ENCODE data around the gene C1QB. TPM values are rescaled to one million over a fixed set of nuclear protein-coding genes. Genes with fewer than 3 reads are reported as not detected.

The C1QB gene
- total and polyA plus RNA-seq, 2 of the 4 experiments (the other 2 are of a cell fraction) = not detected

DNA sequence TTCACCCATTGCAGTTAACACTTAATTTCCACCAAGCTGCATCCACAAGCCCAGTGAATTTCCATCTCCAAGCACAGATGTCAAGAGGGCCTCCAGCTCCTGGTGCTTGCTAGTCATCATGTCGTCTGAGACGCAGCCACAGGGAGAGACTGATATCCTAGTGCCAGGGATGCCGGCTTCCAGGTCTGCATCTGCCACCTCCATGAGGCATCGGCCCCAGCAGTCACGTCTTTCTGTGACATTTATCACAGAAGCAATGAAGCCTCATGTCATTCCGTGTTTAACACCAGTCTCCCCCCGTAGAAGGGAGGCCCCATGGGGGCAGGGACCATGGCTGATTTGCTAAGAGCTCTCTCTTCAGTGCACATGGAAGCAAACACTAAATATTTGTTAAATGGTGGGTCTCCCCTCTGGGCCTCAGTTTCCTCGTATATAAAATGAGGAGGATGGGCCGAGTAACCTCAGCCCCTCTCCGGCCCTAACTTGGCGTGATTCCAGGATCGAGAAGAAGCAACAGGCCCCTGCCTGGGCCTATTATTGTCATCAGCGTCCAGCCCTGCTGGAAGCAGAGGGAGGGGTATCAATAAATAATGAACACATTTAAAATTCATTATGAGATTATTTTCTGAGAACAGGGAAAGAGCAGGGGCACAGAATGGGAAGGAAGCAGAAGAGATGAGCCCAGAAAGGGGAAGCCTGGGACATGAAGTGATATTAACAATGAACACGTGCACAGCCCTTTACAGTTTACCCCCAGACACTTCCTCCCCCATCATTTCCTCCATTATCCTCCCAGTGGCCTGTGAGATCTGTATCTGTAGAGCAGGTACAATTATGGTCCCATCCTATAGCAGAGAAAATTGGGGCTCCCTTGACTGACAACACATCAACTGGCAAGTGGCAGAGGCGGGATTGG, 837 bp upstream of the C1QB start:
- 48% methylated on average over 3 of the region's 15 CpGs; no CpG with 5 or more reads in 1 of the 2 experiments for WGBS, 2 experiments (ENCODE audit: extremely low coverage in 2 of 2, insufficient read length in 1 of 2)
- H3K27ac ChIP-seq (ENCODE audit: insufficient read depth, low read length) = no peak overlapping the region
- H4K20me1 ChIP-seq (ENCODE audit: insufficient read depth, low read length) = no peaks in the 10 kb centered on the region
- H3K4me2 ChIP-seq (ENCODE audit: low read depth, low read length) = no peak overlapping the region
- ATAC-seq (ENCODE audit: low read depth) (no peak), DNase-seq (no peak)
- H2AFZ ChIP-seq (replicated peaks; ENCODE audit: low read length, poor library complexity) = no peak overlapping the region
- no peak overlapping the region for H4K8ac ChIP-seq (ENCODE audit: low read depth in 2 of 2, low read length in 2 of 2)
- CTCF ChIA-PET = interaction anchor here (1.1 kb wide), 1 partner anchor 10 kb away, joined by 3 read pairs; no protein-coding TSS in a partner anchor
- POLR2A ChIA-PET (ENCODE audit: unreplicated experiment) = no interaction called here
- no peak overlapping the region for H3K18ac ChIP-seq (ENCODE audit: low read depth, low read length)
- no peak overlapping the region for H2BK120ac ChIP-seq (ENCODE audit: low read depth, low read length)
- no peaks in the 10 kb centered on the region for H3K36me3 ChIP-seq (ENCODE audit: control insufficient read depth, insufficient read depth, low read length)
- no peak overlapping the region for H3K56ac ChIP-seq (ENCODE audit: extremely low read depth, insufficient read depth, low read length)
- peaks cover 76% of the 10 kb centered on the region for H3K27me3 ChIP-seq (ENCODE audit: control insufficient read depth, insufficient read depth, low read length)
- no peaks in the 10 kb centered on the region for H3K79me1 ChIP-seq (ENCODE audit: low read depth in 1 of 2, low read length in 2 of 2)
- intact Hi-C loops (cut with micrococcal nuclease) (no loop called here), dilution Hi-C loops (cut with HindIII; ENCODE audit: low sequenced_read_pairs, unreplicated experiment) (no loop called here), in situ Hi-C loops (cut with MboI; ENCODE audit: low sequenced_read_pairs) (no loop called here)
- H3K14ac ChIP-seq (replicated peaks; ENCODE audit: low read depth, low read length) = no peak overlapping the region
- no peak overlapping the region for H4K91ac ChIP-seq (ENCODE audit: insufficient read depth, low read depth, low read length)
- no peak overlapping the region for H4K5ac ChIP-seq (ENCODE audit: low read depth, low read length)
- H3K4me3 ChIP-seq (ENCODE audit: insufficient read depth, low read depth, low read length) = no peak overlapping the region
- no peaks in the 10 kb centered on the region for H3K4me1 ChIP-seq (ENCODE audit: control insufficient read depth, insufficient read depth, low read length)
- H2BK5ac ChIP-seq (ENCODE audit: low read depth, low read length, poor library complexity, severe bottlenecking) = no peak overlapping the region
- H2AK5ac ChIP-seq (ENCODE audit: low read depth, low read length) = no peak overlapping the region
- H3K9me1 ChIP-seq (ENCODE audit: insufficient read depth, low read length) = no peaks in the 10 kb centered on the region
- H2BK15ac ChIP-seq (ENCODE audit: low read depth, low read length) = no peak overlapping the region
- H2AK9ac ChIP-seq (replicated peaks; ENCODE audit: low read depth, low read length, poor library complexity) = no peak overlapping the region
- H2BK20ac ChIP-seq (ENCODE audit: low read depth, low read length) = no peak overlapping the region
- no TSS peak for BruUV-seq (replicated peaks)
- H3K9me3 ChIP-seq (ENCODE audit: control insufficient read depth, insufficient read depth, low read length) = no peaks in the 10 kb centered on the region
- no peak overlapping the region for H3K23ac ChIP-seq (ENCODE audit: low read depth, low read length)
- no peak overlapping the region for H3K4ac ChIP-seq (ENCODE audit: low read depth, low read length)
- H3K9ac ChIP-seq (ENCODE audit: low read depth, low read length) = no peak overlapping the region
- TF ChIP-seq CTCF (conservative IDR thresholded peaks at IDR 0.05; ENCODE audit: low read depth, low read length) (no peak), RCOR1 (IDR thresholded peaks at IDR 0.05; ENCODE audit: insufficient replicate concordance, low read length) (no peak), CHD1 (IDR thresholded peaks at IDR 0.05; ENCODE audit: low read depth, low read length) (no peak), BHLHE40 (IDR thresholded peaks at IDR 0.05; ENCODE audit: low read depth, low read length) (no peak), FOS (IDR thresholded peaks at IDR 0.05; ENCODE audit: low read depth, low read length) (no peak), MXI1 (IDR thresholded peaks at IDR 0.05; ENCODE audit: borderline replicate concordance, low read depth, low read length) (no peak), CEBPB (IDR thresholded peaks at IDR 0.05; ENCODE audit: low read depth, low read length) (no peak), RAD21 (IDR thresholded peaks at IDR 0.05; ENCODE audit: low read length) (no peak), MAFK (IDR thresholded peaks at IDR 0.05; ENCODE audit: low read depth, low read length) (no peak), NFE2L2 (IDR thresholded peaks at IDR 0.05; ENCODE audit: low read depth, low read length) (no peak), MAZ (IDR thresholded peaks at IDR 0.05; ENCODE audit: borderline replicate concordance, low read depth, low read length) (no peak), POLR2A (IDR thresholded peaks at IDR 0.05; ENCODE audit: low read depth, low read length) (no peak), SMC3 (IDR thresholded peaks at IDR 0.05; ENCODE audit: low read depth, low read length) (no peak)
- TF ChIP-seq, protein P1, sequence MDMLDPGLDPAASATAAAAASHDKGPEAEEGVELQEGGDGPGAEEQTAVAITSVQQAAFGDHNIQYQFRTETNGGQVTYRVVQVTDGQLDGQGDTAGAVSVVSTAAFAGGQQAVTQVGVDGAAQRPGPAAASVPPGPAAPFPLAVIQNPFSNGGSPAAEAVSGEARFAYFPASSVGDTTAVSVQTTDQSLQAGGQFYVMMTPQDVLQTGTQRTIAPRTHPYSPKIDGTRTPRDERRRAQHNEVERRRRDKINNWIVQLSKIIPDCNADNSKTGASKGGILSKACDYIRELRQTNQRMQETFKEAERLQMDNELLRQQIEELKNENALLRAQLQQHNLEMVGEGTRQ (IDR thresholded peaks at IDR 0.05; ENCODE audit: low read depth, low read length) = no peak
- TF ChIP-seq, protein P2, sequence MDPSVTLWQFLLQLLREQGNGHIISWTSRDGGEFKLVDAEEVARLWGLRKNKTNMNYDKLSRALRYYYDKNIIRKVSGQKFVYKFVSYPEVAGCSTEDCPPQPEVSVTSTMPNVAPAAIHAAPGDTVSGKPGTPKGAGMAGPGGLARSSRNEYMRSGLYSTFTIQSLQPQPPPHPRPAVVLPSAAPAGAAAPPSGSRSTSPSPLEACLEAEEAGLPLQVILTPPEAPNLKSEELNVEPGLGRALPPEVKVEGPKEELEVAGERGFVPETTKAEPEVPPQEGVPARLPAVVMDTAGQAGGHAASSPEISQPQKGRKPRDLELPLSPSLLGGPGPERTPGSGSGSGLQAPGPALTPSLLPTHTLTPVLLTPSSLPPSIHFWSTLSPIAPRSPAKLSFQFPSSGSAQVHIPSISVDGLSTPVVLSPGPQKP (IDR thresholded peaks at IDR 0.05; ENCODE audit: borderline replicate concordance, low read depth, low read length) = no peak
